HUES6 (cell line): Measurements from ENCODE around the gene KCNE3.

Experiments
- H3K27ac ChIP-seq: 2 replicates; pipeline ENCODE4 v1.7.0; 2013; ENCODE audit warnings: low read depth, mild to moderate bottlenecking, low read length, inconsistent platforms
- H3K27me3 ChIP-seq: 2 replicates; pipeline ENCODE4 v1.6.1; 2013; ENCODE audit warnings: low read length; ENCODE audit not compliant: control insufficient read depth, insufficient read depth
- H3K36me3 ChIP-seq: 2 replicates; pipeline ENCODE4 v1.6.1; 2013; ENCODE audit warnings: low read length; ENCODE audit not compliant: control insufficient read depth, insufficient read depth
- H3K4me1 ChIP-seq: 2 replicates; pipeline ENCODE4 v1.6.1; 2013; ENCODE audit warnings: low read length; ENCODE audit not compliant: control insufficient read depth, insufficient read depth
- H3K4me3 ChIP-seq: 2 replicates; pipeline ENCODE4 v1.5.1; 2013; ENCODE audit warnings: low read depth, low read length
- H3K9ac ChIP-seq: one replicate; pipeline ENCODE4 v1.6.1; 2013; ENCODE audit warnings: mild to moderate bottlenecking, low read length
- H3K9me3 ChIP-seq: 2 replicates; pipeline ENCODE4 v1.6.1; 2013; ENCODE audit warnings: low read depth, low read length; ENCODE audit not compliant: control insufficient read depth, insufficient read depth

The KCNE3 gene

GRCh38 chr11:74466916-74467885 lies at the start of gene KCNE3:
TSS of gene KCNE3 (minus strand) at chr11:74467549. CDS start at chr11:74457563, 9,986 bp downstream.
- H3K4me3 ChIP-seq: peak within 1 kb of the TSS; percentile 71
- H3K27me3 ChIP-seq: peaks cover 7% of the 10 kb centered on the region; the same call in 1 of the 2 replicates

DNA sequence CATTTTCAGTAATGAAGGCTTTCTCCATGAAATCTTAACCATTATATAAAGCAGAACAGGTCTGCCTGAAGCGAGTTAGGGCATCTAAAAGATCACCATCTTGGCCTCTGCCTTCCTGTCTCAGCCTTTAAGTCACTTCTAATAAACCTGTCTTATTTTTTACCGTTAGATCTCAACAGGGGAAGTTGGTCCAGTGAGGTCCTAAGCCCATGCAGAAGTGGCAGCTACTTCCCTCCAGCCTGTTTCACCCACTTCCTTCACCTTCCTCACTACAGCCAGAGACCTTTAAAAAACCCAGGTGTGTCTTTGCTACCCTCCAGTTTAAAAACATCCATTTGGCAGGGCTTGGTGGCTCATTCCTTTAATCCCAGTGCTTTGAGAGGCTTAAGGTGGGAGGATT lies 40.2 kb upstream of the KCNE3 start:
- no peak overlapping the region for H3K4me3 ChIP-seq
- no peak overlapping the region for H3K9ac ChIP-seq
- no peaks in the 10 kb centered on the region for H3K36me3 ChIP-seq
- H3K27me3 ChIP-seq: no peaks in the 10 kb centered on the region
- no peaks in the 10 kb centered on the region for H3K4me1 ChIP-seq
- H3K27ac ChIP-seq: no peak overlapping the region
- H3K9me3 ChIP-seq: peaks cover 6% of the 10 kb centered on the region

More at GRCh38 chr11:74466916-74467885, at the start of gene KCNE3:
- Histone ChIP-seq H3K9ac (peak within 1 kb of the TSS; percentile 82), H3K36me3 (peaks cover 10% of the 10 kb centered on the region; the same call in 1 of the 2 replicates), H3K4me1 (peaks cover 33% of the 10 kb centered on the region), H3K27ac (peak within 1 kb of the TSS; percentile 54; the same call in 1 of the 2 replicates), H3K9me3 (no peaks in the 10 kb centered on the region)

GRCh38 chr11:74506823-74507222 lies 39.5 kb upstream of the KCNE3 start:
- no peak overlapping the region for H3K9ac ChIP-seq
- no peak overlapping the region for H3K27ac ChIP-seq
- no peak overlapping the region for H3K4me3 ChIP-seq
- H3K4me1 ChIP-seq: no peaks in the 10 kb centered on the region
- H3K9me3 ChIP-seq: peaks cover 13% of the 10 kb centered on the region
- no peaks in the 10 kb centered on the region for H3K27me3 ChIP-seq
- no peaks in the 10 kb centered on the region for H3K36me3 ChIP-seq

DNA sequence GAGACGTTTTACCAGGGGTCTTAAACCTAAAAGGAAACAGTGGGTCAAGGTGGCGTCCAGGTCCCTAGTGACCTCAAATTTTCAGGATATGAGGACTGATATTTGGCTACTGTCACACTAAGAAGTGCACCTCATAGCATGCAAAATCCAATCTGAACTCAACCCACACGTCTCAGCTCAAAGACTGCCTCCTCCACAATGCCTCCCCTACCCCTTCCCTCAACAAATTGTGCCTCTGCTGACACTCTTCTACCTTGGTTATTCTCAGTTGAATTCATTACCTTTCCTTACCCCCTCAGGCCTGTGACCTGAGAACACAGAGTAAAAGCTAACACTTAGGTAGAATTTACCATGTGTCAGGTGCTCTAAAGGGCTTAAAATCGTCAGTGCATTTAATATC lies 38.6 kb upstream of the KCNE3 start:
- Histone ChIP-seq H3K4me1 (no peaks in the 10 kb centered on the region), H3K36me3 (no peaks in the 10 kb centered on the region), H3K27ac (no peak overlapping the region), H3K27me3 (no peaks in the 10 kb centered on the region), H3K9ac (no peak overlapping the region), H3K4me3 (no peak overlapping the region), H3K9me3 (peaks cover 20% of the 10 kb centered on the region)

DNA sequence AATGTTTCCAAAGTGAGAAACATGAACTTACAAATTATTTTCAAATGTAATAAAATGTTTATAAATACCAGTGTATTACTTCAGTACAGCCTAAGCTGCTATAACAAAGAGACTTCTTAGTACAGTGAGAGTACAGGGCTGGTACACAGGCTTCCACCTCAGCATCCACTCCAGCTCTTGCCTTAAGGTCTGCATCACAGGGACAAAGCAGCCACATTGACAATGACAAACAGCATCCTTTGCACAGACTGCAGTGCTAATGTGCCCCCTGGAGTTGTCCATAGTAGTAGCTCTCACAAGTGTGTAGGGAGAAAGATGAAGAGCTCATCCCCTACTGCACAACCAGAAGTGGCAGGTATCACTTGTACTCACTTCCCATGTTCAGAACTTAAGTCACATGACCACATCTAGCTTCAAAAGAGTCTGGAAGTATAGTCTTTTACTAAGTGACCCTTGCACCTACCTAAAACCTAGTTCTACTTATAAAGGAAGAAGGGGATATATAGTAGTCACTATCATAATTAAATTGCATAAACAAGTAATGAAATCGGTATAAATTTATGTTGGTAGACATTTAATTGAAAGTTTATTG lies 36.8 kb upstream of the KCNE3 start:
- Histone ChIP-seq H3K4me1 (no peaks in the 10 kb centered on the region), H3K4me3 (no peak overlapping the region), H3K9ac (no peak overlapping the region), H3K9me3 (peaks cover 21% of the 10 kb centered on the region), H3K36me3 (no peaks in the 10 kb centered on the region), H3K27ac (no peak overlapping the region), H3K27me3 (no peaks in the 10 kb centered on the region)

DNA sequence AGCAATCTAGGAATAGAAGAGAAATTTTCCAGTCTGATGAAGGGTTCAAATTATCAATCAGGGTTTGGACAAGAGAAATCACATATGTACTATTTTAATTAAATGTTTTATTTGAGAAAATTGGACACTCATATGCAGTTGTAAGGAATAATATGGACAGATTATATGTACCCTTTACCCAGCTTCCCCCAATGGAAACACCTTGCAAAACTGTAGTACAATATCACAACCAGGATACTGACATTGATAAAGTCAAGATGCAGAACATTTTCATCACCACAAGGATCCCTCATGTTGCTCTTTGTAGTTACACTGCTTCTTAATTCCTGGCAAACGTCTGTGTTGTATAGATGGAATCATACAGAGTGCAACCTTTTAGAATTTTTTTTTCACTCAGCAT lies 27.6 kb upstream of the KCNE3 start:
- no peak overlapping the region for H3K27ac ChIP-seq
- H3K27me3 ChIP-seq: no peaks in the 10 kb centered on the region
- H3K36me3 ChIP-seq: no peaks in the 10 kb centered on the region; the same call in 1 of the 2 replicates
- peaks cover 5% of the 10 kb centered on the region for H3K4me1 ChIP-seq
- H3K4me3 ChIP-seq: no peak overlapping the region
- H3K9me3 ChIP-seq: peaks cover 6% of the 10 kb centered on the region
- H3K9ac ChIP-seq: no peak overlapping the region

- no peaks in the 10 kb centered on the region for H3K27me3 ChIP-seq
- H3K4me3 ChIP-seq: peak overlapping the region; percentile 88
- no peaks in the 10 kb centered on the region; the same call in 1 of the 2 replicates for H3K36me3 ChIP-seq
- peaks cover 6% of the 10 kb centered on the region for H3K9me3 ChIP-seq
- peak overlapping the region; percentile 55 for H3K9ac ChIP-seq
- peak overlapping the region; percentile 98; the same call in 1 of the 2 replicates for H3K27ac ChIP-seq
- H3K4me1 ChIP-seq: peaks cover 5% of the 10 kb centered on the region
Observed at GRCh38 chr11:74493791-74494630, 26.7 kb upstream of the KCNE3 start.

- H3K4me1 ChIP-seq: peaks cover 5% of the 10 kb centered on the region
- no peaks in the 10 kb centered on the region; the same call in 1 of the 2 replicates for H3K36me3 ChIP-seq
- H3K9me3 ChIP-seq: peaks cover 6% of the 10 kb centered on the region
- H3K4me3 ChIP-seq: peak within 1 kb of the TSS; percentile 88
- H3K9ac ChIP-seq: peak within 1 kb of the TSS; percentile 98
- no peaks in the 10 kb centered on the region for H3K27me3 ChIP-seq
- peak within 1 kb of the TSS; percentile 98 for H3K27ac ChIP-seq
Observed at GRCh38 chr11:74492974-74493790, 25.8 kb upstream of the KCNE3 start, which contains the start of gene LIPT2. TSS of gene LIPT2 (minus strand) at chr11:74493724. CDS start at chr11:74493703, 21 bp downstream.

GRCh38 chr11:74492084-74492483 lies 24.7 kb upstream of the KCNE3 start:
- peaks cover 5% of the 10 kb centered on the region for H3K9me3 ChIP-seq
- peak overlapping the region; percentile 21; the same call in 1 of the 2 replicates for H3K4me3 ChIP-seq
- no peaks in the 10 kb centered on the region for H3K27me3 ChIP-seq
- no peak overlapping the region for H3K9ac ChIP-seq
- no peaks in the 10 kb centered on the region; the same call in 1 of the 2 replicates for H3K36me3 ChIP-seq
- peak overlapping the region; percentile 56; the same call in 1 of the 2 replicates for H3K27ac ChIP-seq
- peaks cover 5% of the 10 kb centered on the region for H3K4me1 ChIP-seq

GRCh38 chr11:74490941-74491340 lies 23.6 kb upstream of the KCNE3 start:
- Histone ChIP-seq H3K4me1 (peaks cover 5% of the 10 kb centered on the region), H3K27ac (no peak overlapping the region), H3K9me3 (no peaks in the 10 kb centered on the region), H3K9ac (no peak overlapping the region), H3K27me3 (no peaks in the 10 kb centered on the region), H3K4me3 (no peak overlapping the region), H3K36me3 (no peaks in the 10 kb centered on the region; the same call in 1 of the 2 replicates)
